ENCODE measurements around the gene HRH2. TPM values are rescaled to one million over a fixed set of nuclear protein-coding genes. Genes with fewer than 3 reads are reported as not detected.

HRH2 gene
- total and polyA plus RNA-seq, 2 donors (not counting 1 experiment from before 2014, with no cell fraction given): 0.46 TPM; not detected in 1

GRCh38 chr5:175683921-175684320 lies 26.1 kb downstream of the HRH2 start:
- Histone ChIP-seq H3K9ac (ENCODE audit: low read length) (no peak overlapping the region), H3K4me1 (ENCODE audit: control insufficient read depth in 2 of 2, insufficient read depth in 2 of 2, low read length in 2 of 2) (no peaks in the 10 kb centered on the region), H3K27ac (ENCODE audit: low read length in 2 of 2) (no peak overlapping the region), H3K79me2 (ENCODE audit: control insufficient read depth, insufficient read depth, low read length) (no peaks in the 10 kb centered on the region), H3K4me2 (replicated peaks; ENCODE audit: low read depth, low read length, poor library complexity, severe bottlenecking) (no peak overlapping the region), H4K20me1 (ENCODE audit: control insufficient read depth, insufficient read depth, low read length, poor library complexity, severe bottlenecking) (no peaks in the 10 kb centered on the region), H3K9me3 (ENCODE audit: control extremely low read depth in 1 of 3, control insufficient read depth in 2 of 3, insufficient read depth in 1 of 3, low read length in 2 of 3) (no peaks in the 10 kb centered on the region), H2AFZ (ENCODE audit: insufficient read depth, low read depth, low read length, poor library complexity, severe bottlenecking) (no peak overlapping the region), H3K4me3 (ENCODE audit: control extremely low read depth in 1 of 5, extremely low read depth in 1 of 5, insufficient read depth in 1 of 5, low read depth in 2 of 5, low read length in 4 of 5) (no peak overlapping the region), H3K27me3 (replicated peaks in 1 of 4; ENCODE audit: control extremely low read depth in 1 of 4, control insufficient read depth in 3 of 4, insufficient read depth in 4 of 4, low read length in 3 of 4) (peaks cover 0 to 2% (median 0%) of the 10 kb centered on the region in 4 experiments), H3K36me3 (replicated peaks in 1 of 2; ENCODE audit: control extremely low read depth in 1 of 2, control insufficient read depth in 1 of 2, extremely low read depth in 1 of 2, insufficient read depth in 2 of 2, low read length in 1 of 2) (no peaks in the 10 kb centered on the region)
- ATAC-seq (ENCODE audit: low read depth) (no peak), DNase-seq (no peak)
- ChIA-PET POLR2A (no interaction called here), CTCF (no interaction called here)
- Mint-ChIP-seq H3K27ac (no peak overlapping the region), H3K27me3 (peaks cover 4% of the 10 kb centered on the region), H3K9me3 (ENCODE audit: insufficient read depth) (no peaks in the 10 kb centered on the region), H3K4me1 (no peaks in the 10 kb centered on the region), H3K4me3 (no peak overlapping the region)
- 95% methylated on average over 11 of the region's 13 CpGs for WGBS (ENCODE audit: insufficient coverage)
- intact Hi-C loops (cut with micrococcal nuclease): no loop called here
- no peak for TF ChIP-seq CTCF (IDR thresholded peaks at IDR 0.05)
- no peak for TF ChIP-seq EZH2 (IDR thresholded peaks at IDR 0.05; ENCODE audit: borderline replicate concordance, insufficient read depth, low read depth, low read length, poor library complexity, severe bottlenecking)

GRCh38 chr5:175684931-175685330 lies 27.1 kb downstream of the HRH2 start:
- H3K27me3 Mint-ChIP-seq: peaks cover 12% of the 10 kb centered on the region
- no peak overlapping the region for H3K27ac Mint-ChIP-seq
- H3K4me3 ChIP-seq (ENCODE audit: control extremely low read depth in 1 of 5, extremely low read depth in 1 of 5, insufficient read depth in 1 of 5, low read depth in 2 of 5, low read length in 4 of 5): no peak overlapping the region
- H3K4me1 ChIP-seq (ENCODE audit: control insufficient read depth in 2 of 2, insufficient read depth in 2 of 2, low read length in 2 of 2): no peaks in the 10 kb centered on the region
- no peak for TF ChIP-seq EZH2 (IDR thresholded peaks at IDR 0.05; ENCODE audit: borderline replicate concordance, insufficient read depth, low read depth, low read length, poor library complexity, severe bottlenecking)
- TF ChIP-seq CTCF (IDR thresholded peaks at IDR 0.05): no peak
- no peaks in the 10 kb centered on the region for H3K4me1 Mint-ChIP-seq
- H3K9ac ChIP-seq (ENCODE audit: low read length): no peak overlapping the region
- no peaks in the 10 kb centered on the region for H3K36me3 ChIP-seq (replicated peaks in 1 of 2; ENCODE audit: control extremely low read depth in 1 of 2, control insufficient read depth in 1 of 2, extremely low read depth in 1 of 2, insufficient read depth in 2 of 2, low read length in 1 of 2)
- H3K9me3 Mint-ChIP-seq (ENCODE audit: insufficient read depth): no peaks in the 10 kb centered on the region
- H3K79me2 ChIP-seq (ENCODE audit: control insufficient read depth, insufficient read depth, low read length): no peaks in the 10 kb centered on the region
- H3K4me2 ChIP-seq (replicated peaks; ENCODE audit: low read depth, low read length, poor library complexity, severe bottlenecking): no peak overlapping the region
- H4K20me1 ChIP-seq (ENCODE audit: control insufficient read depth, insufficient read depth, low read length, poor library complexity, severe bottlenecking): no peaks in the 10 kb centered on the region
- H3K9me3 ChIP-seq (ENCODE audit: control extremely low read depth in 1 of 3, control insufficient read depth in 2 of 3, insufficient read depth in 1 of 3, low read length in 2 of 3): no peaks in the 10 kb centered on the region
- ATAC-seq (ENCODE audit: low read depth) (no peak), DNase-seq (no peak)
- POLR2A ChIA-PET: no interaction called here
- CTCF ChIA-PET: no interaction called here
- intact Hi-C loops (cut with micrococcal nuclease): no loop called here
- H3K27me3 ChIP-seq (replicated peaks in 1 of 4; ENCODE audit: control extremely low read depth in 1 of 4, control insufficient read depth in 3 of 4, insufficient read depth in 4 of 4, low read length in 3 of 4): peaks cover 0 to 2% (median 0%) of the 10 kb centered on the region in 4 experiments
- no peak overlapping the region for H3K4me3 Mint-ChIP-seq
- WGBS (ENCODE audit: insufficient coverage): 89% methylated on average over 5 of the region's 5 CpGs
- no peak overlapping the region for H2AFZ ChIP-seq (ENCODE audit: insufficient read depth, low read depth, low read length, poor library complexity, severe bottlenecking)
- no peak overlapping the region for H3K27ac ChIP-seq (ENCODE audit: low read length in 2 of 2)
